ENCODE data around the gene FOXD1.

DNA sequence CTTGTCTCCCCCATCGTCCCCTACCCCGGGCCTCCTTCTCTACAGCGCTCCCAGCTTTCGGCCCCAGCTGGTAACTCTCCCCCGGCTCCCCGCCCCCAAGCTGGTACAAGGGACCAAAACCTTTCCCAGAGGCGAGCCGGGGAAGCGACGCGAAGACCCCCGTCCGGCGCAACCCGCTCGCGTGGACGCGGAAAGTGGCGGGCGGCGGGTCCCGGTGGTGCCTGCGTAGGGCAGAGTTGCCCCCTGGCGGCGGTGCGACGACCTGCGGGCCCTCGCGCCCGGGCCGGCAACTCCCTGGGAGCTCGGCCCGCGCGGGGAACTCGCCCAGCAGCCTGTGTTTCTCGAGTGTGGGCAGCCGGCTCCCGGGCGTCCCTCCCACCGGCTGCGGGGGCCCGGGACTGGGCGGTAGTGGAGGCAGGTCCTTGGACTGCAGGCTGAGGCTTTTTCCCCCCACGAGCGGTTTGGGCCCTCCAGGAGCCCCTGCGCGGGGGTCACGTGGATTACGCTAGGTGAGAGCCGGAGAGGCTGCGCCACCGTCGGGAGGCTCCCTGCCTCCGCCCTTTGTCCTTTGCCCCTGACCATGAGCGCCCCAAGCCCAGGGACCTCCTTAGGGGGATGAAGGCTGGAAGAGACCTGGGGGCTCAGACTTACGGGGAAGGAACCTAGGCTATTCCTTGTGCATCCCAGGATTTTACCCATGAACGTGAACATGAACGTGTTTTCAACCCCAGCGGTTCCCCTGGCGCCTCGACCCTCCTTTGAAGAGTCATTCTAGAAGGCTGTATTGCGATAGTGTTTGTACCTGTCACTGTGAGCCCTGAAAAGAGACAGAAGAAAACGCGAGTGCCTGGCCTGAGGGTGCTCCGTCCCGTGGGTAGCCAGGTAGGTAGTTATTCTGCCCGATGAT, 2.9 kb upstream of the FOXD1 start:
- peak; percentile 52 to 96 (median 76) for TF ChIP-seq CTCF (IDR thresholded peaks at IDR 0.05)
- TF ChIP-seq EP300 (IDR thresholded peaks at IDR 0.05), result no peak
